Measurements from ENCODE around the gene PDZRN3.

DNA sequence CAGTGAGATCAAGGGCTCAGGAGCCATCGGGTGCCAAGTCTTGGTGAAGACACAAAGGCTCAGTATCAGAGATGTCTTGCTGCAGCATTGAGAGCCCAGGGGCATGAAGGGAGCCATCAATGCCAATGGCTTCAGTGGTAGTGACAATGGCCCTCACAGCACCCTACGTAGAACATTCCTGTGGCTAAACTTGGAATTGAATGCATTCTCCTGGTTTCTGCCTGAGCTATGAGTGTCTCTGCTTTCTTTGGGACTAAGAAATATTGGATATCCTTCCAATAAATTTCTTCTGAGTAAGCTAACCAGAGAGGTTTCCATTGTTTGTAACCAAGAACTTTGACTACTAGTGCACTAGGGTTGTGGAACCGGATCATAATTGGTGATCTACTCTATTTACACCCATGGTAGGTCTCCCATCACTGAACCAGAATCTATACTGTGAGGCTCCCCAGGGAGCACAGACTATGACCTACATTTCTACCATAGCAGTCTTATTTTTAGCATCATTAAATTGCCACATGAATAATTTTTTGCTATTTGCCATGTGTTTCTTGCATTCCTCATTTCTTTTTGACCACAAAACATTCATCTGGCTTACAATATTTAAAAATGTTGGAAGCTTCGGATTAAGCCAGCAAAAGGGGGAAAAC is 31.6 kb upstream of the PDZRN3 start:
- no peak for TF ChIP-seq POLR2A (IDR thresholded peaks at IDR 0.05)
- TF ChIP-seq, protein P1, sequence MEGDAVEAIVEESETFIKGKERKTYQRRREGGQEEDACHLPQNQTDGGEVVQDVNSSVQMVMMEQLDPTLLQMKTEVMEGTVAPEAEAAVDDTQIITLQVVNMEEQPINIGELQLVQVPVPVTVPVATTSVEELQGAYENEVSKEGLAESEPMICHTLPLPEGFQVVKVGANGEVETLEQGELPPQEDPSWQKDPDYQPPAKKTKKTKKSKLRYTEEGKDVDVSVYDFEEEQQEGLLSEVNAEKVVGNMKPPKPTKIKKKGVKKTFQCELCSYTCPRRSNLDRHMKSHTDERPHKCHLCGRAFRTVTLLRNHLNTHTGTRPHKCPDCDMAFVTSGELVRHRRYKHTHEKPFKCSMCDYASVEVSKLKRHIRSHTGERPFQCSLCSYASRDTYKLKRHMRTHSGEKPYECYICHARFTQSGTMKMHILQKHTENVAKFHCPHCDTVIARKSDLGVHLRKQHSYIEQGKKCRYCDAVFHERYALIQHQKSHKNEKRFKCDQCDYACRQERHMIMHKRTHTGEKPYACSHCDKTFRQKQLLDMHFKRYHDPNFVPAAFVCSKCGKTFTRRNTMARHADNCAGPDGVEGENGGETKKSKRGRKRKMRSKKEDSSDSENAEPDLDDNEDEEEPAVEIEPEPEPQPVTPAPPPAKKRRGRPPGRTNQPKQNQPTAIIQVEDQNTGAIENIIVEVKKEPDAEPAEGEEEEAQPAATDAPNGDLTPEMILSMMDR (IDR thresholded peaks at IDR 0.05): no peak
